WTC11 (cell line): ENCODE results near the gene CNIH3.

Source experiments
- CREM ChIP-seq: sonication (generic); formaldehyde crosslinking; IDR thresholded peaks from 2 replicates; pipeline ENCODE4 v1.8.1; 2022; ENCODE audit warnings: mild to moderate bottlenecking, missing genetic modification reagents, moderate library complexity
- NFYB ChIP-seq: sonication (generic); formaldehyde crosslinking; conservative IDR thresholded peaks from 2 replicates; pipeline ENCODE4 v1.8.0; 2022; ENCODE audit warnings: low read depth, missing genetic modification reagents
- TP53 ChIP-seq: sonication (generic); formaldehyde crosslinking; IDR thresholded peaks from 2 replicates; pipeline ENCODE4 v1.8.1; 2023; ENCODE audit warnings: mild to moderate bottlenecking, missing genetic modification reagents
- ZNF138 ChIP-seq: sonication (generic); formaldehyde crosslinking; conservative IDR thresholded peaks from 2 replicates; pipeline ENCODE4 v1.8.1; 2022; ENCODE audit warnings: mild to moderate bottlenecking, moderate library complexity, missing genetic modification reagents
- TF ChIP-seq, protein P1 (sequence below): sonication (generic); formaldehyde crosslinking; IDR thresholded peaks from 2 replicates; pipeline ENCODE4 v1.8.1; 2023; ENCODE audit warnings: mild to moderate bottlenecking, missing genetic modification reagents, moderate library complexity
- TF ChIP-seq, protein P2 (sequence below): sonication (generic); formaldehyde crosslinking; IDR thresholded peaks from 2 replicates; pipeline ENCODE4 v1.8.1; 2022; ENCODE audit warnings: low read depth, missing genetic modification reagents, borderline replicate concordance
- TF ChIP-seq, protein P3 (sequence below): fragments of 200-600 bp; IDR thresholded peaks from 2 replicates; pipeline ENCODE4 v1.8.0; 2022; ENCODE audit warnings: antibody characterized with exemption
- TF ChIP-seq, protein P4 (sequence below): sonication (generic); formaldehyde crosslinking; IDR thresholded peaks from 2 replicates; pipeline ENCODE4 v1.8.0; 2022; ENCODE audit warnings: mild to moderate bottlenecking, missing genetic modification reagents

DNA sequence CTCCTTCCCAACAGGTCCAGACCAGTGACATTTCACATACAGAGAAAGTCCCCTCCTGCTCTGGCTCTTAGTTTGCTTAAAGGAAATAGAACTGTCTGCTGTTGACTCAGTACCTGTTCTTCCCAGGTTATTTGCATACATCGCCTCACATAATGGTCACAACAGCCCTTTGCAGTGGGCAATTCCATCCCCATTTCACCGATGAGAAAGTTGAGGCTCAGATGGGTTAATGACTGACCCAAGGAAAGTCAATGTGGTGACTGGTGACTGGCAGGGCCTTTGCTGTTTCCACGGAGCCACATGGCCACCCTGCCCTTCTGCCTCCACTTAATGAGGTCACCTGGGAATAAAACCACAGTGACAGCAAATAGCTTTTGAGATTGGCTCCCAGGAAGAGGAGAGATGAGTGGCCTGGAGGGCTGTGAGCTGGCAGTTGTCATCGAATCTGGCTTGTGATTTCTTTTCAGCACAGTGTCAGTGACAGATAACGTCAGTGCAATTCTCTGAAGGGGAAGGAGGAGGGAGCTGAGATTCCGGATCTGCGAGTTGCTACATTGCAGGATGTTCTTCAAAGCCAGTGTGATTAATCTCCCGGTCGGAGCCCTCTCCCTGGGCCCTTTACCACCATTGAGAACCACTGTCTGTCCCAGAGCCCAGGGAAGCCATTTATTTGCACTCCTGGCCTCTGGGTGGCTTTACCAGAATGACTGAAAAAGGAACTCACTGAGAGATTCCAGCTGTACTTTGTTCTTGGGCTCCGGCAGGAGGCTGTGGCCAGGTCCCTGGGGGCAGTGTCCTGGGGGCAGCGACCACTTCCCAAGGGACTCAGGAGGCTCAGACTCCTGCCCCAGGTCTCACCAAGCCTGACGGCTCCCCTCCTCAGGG is 117.2 kb downstream of the CNIH3 start:
- TF ChIP-seq, protein P1, sequence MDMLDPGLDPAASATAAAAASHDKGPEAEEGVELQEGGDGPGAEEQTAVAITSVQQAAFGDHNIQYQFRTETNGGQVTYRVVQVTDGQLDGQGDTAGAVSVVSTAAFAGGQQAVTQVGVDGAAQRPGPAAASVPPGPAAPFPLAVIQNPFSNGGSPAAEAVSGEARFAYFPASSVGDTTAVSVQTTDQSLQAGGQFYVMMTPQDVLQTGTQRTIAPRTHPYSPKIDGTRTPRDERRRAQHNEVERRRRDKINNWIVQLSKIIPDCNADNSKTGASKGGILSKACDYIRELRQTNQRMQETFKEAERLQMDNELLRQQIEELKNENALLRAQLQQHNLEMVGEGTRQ: no peak
- TF ChIP-seq TP53 (no peak), NFYB (CRISPR knock-in tag) (no peak), ZNF138 (CRISPR knock-in tag) (no peak), CREM (CRISPR knock-in tag) (no peak)
- TF ChIP-seq, protein P2, sequence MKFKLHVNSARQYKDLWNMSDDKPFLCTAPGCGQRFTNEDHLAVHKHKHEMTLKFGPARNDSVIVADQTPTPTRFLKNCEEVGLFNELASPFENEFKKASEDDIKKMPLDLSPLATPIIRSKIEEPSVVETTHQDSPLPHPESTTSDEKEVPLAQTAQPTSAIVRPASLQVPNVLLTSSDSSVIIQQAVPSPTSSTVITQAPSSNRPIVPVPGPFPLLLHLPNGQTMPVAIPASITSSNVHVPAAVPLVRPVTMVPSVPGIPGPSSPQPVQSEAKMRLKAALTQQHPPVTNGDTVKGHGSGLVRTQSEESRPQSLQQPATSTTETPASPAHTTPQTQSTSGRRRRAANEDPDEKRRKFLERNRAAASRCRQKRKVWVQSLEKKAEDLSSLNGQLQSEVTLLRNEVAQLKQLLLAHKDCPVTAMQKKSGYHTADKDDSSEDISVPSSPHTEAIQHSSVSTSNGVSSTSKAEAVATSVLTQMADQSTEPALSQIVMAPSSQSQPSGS (CRISPR knock-in tag): no peak
- TF ChIP-seq, protein P3, sequence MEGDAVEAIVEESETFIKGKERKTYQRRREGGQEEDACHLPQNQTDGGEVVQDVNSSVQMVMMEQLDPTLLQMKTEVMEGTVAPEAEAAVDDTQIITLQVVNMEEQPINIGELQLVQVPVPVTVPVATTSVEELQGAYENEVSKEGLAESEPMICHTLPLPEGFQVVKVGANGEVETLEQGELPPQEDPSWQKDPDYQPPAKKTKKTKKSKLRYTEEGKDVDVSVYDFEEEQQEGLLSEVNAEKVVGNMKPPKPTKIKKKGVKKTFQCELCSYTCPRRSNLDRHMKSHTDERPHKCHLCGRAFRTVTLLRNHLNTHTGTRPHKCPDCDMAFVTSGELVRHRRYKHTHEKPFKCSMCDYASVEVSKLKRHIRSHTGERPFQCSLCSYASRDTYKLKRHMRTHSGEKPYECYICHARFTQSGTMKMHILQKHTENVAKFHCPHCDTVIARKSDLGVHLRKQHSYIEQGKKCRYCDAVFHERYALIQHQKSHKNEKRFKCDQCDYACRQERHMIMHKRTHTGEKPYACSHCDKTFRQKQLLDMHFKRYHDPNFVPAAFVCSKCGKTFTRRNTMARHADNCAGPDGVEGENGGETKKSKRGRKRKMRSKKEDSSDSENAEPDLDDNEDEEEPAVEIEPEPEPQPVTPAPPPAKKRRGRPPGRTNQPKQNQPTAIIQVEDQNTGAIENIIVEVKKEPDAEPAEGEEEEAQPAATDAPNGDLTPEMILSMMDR: no peak
- TF ChIP-seq, protein P4, sequence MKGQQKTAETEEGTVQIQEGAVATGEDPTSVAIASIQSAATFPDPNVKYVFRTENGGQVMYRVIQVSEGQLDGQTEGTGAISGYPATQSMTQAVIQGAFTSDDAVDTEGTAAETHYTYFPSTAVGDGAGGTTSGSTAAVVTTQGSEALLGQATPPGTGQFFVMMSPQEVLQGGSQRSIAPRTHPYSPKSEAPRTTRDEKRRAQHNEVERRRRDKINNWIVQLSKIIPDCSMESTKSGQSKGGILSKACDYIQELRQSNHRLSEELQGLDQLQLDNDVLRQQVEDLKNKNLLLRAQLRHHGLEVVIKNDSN (CRISPR knock-in tag): no peak
